ELF-1 (cell line): ENCODE measurements around the gene FHDC1.
"Not testable (repeated sequence)": the region's sequence is repeated elsewhere in the genome, so short reads cannot be mapped to it uniquely, and the experiment has no call there.

ENCODE experiments used
- DNase-seq: peaks from one replicate; pipeline ENCODE4 v3.0.0-alpha.2; 2016; ENCODE audit warnings: low read depth, low spot score

The FHDC1 gene, protein sequence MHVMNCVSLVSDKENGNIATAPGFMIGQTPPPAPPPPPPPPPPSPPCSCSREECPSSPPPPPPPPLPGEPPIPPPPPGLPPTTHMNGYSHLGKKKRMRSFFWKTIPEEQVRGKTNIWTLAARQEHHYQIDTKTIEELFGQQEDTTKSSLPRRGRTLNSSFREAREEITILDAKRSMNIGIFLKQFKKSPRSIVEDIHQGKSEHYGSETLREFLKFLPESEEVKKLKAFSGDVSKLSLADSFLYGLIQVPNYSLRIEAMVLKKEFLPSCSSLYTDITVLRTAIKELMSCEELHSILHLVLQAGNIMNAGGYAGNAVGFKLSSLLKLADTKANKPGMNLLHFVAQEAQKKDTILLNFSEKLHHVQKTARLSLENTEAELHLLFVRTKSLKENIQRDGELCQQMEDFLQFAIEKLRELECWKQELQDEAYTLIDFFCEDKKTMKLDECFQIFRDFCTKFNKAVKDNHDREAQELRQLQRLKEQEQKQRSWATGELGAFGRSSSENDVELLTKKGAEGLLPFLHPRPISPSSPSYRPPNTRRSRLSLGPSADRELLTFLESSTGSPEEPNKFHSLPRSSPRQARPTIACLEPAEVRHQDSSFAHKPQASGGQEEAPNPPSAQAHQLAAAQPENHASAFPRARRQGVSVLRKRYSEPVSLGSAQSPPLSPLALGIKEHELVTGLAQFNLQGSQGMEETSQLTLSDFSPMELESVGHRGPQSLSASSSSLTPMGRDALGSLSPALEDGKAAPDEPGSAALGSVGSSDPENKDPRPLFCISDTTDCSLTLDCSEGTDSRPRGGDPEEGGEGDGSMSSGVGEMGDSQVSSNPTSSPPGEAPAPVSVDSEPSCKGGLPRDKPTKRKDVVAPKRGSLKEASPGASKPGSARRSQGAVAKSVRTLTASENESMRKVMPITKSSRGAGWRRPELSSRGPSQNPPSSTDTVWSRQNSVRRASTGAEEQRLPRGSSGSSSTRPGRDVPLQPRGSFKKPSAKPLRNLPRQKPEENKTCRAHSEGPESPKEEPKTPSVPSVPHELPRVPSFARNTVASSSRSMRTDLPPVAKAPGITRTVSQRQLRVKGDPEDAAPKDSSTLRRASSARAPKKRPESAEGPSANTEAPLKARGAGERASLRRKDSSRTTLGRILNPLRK

DNA sequence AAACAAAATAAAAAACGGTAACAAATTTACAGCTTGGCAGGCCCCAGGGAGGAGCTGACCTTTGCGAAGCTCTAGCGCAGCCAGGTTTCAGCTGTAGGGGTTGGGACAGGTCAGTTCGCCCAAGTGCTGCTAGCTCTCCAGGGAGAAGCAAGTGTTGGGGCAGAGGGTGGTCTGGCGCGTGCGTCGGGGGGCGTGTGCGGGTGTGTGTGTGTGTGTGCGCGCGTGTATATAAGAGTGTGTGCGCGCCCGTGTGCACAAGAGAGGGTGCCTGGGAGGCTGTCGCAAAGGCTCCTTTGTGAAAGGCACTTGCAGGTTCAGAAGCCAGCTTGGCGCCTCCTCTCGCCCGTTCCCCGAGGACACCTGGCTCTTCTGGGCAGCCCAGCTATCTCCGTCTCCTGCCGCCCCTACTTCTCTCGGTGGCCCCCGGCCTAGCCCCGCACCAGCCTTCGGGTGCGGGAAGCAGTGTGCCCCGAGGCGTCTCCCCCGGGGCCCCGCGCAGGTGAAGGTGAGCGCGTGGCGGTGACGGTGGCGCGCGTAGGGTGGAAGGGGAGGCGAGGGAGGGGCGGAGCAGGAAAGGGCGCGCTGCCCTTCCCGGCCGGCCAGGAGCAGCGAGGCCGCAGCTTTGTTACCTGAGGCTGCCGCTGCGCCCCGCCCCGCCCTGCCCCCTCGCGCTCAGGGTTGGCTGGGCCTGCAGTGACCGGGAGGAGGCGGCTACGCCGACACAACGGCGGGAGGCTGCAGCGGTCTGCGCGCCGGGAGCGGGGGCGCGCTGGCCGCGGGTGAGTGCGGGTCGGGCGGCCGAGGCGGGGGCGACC, at the start of gene FHDC1:
Gene FHDC1, plus strand, starts transcription at position 693 of the 815 bp plus-strand sequence. CDS start 6,735 bp downstream, outside the sequence.
- peak; percentile 89 for DNase-seq

DNA sequence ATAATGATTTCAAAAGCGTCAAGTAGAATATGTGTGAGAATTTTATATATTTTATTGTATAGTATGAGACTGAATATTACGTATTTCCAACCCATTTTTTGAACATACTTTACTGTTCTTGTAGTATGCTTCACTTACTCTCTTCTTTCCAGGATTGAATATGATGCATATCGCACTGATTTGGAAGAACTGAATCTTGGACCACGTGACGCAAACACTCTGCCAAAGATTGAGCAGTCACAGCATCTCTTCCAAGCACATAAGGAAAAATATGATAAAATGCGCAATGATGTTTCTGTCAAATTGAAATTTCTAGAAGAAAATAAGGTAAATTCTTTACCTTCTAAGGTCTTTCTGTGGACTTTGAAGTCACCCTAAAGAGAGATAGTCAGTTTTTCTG, 48.1 kb upstream of the FHDC1 start:
- DNase-seq = no peak

DNA sequence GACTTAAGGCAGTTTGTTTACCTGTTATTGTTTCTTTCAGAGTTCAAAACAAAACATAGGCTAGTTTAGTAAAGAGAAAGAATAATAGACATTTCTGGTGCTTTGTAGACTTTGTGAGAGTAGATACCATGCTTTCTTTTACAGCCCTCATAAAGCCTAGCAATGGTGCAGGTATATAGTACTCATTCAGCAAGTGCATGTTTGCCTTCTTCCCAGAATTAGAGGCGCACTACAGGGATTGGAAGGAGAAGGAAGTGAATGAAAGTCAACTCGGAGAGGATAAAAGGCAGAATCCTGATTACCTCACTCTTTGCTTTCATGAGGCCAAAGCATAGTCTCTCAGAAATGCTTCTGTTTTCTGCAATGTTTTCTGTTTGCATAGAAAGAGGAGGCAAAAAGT, 43.1 kb upstream of the FHDC1 start:
- no peak for DNase-seq

DNA sequence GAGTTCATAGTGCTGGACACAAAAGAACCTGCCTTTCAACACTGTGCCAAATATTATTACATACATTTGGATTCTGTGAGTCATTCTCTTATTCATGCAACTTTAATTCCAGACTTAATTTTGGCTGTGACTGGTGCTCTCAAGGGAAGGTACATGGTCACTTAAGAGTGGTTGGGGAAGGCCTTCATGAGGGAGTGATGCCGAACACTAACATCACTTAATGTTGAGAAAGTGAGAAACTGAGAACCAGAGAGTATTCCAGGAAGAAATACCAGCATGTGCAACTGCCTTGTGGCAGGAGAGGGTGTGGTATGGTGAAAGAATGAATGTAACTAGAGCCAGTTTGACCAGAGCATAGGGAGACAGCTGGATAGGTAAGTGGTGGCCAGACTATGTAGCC, 41.5 kb upstream of the FHDC1 start:
- DNase-seq = no peak

DNA sequence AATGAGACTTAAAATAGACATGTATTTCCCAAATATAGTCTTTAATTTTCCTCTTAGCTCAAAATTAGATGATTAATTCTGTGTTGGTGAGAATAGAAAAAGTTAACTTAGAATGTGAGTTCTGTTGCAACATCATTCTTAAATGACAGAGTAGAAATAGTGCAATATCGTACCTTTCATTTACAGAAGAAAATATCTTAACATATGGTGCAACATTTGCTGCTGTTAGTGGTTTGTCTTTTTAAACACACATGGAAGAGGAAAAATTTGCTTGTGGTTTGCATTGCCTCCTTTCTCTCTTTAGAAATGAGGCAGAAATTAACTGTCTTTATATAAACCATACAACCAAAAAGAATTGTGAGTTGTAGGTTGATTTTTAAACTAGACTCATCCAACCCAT, 39.3 kb upstream of the FHDC1 start:
- no peak for DNase-seq

DNA sequence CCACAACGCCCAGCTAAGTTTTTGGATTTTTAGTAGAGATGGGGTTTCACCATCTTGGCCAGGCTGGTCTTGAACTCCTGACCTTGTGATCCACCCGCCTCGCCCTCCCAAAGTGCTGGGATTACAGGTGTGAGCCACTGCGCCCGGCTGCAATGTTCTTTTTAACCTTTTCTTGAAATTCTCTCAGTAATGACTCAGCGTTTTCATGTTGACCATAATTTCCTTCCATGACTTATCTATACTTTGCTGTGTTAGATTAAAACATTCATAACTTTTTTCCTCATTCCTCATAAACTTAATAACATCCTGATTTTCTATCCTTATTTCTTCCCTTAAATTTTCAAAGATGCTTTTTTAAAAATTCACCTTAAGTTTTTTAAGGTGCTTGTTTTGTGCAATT, 38.0 kb upstream of the FHDC1 start:
- not testable (repeated sequence) for DNase-seq

DNA sequence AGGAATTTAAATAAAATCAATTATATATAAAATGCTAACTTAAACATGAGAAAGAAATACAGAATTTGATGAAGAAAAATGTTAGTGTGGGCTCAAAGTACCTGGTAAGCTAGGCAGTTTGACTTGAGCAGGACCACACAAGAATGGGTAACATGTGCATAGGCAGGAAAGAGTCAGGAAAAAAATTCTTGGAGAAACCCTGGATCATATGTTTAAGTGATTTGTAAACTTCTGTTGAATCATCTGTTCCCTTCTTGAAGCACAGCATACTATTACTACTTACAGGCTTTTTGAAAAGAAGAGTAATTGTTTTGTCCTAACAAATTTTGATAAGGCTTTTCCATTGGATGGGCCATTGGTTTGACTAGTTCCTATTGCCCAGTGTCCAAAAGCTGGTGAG, 37.5 kb upstream of the FHDC1 start:
- no peak for DNase-seq

DNA sequence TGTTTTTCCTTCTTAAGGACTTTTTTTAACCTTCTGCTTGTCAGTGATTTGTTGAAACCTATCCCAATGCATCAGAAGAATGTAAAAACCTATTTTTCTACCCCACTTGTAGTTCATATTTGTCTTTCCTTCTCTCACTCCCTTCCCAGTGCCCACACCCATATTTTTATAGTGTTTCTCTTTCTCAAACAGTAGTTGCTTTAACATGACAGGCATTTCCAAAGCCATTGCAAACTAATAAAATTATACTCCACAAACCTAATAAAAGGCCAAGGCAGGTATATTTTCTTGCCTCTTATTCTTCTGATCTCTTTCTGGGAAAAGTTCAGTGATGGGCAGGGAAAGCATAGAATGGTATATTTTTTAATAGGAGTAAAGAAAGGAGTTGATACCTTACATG, 35.7 kb upstream of the FHDC1 start:
- DNase-seq = no peak

DNA sequence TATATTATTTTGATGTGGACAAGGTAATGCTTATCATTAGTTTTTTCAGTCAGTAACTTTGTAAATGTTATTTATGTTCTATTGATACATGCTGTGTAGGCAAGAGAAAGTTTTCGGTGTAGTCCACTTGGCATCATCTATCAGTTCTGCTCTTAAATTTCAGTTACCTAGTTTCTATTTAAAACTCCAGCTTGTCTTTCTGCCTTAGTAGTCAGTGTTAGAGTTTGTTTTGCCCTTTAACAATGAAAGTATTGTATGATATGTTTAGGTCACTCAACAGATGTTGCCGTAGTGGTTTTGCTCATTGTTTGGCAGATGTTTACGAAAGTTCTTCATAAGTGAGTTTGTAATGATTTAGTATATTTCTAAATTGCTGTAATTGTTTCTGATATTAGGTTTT, 34.9 kb upstream of the FHDC1 start:
- DNase-seq = no peak

DNA sequence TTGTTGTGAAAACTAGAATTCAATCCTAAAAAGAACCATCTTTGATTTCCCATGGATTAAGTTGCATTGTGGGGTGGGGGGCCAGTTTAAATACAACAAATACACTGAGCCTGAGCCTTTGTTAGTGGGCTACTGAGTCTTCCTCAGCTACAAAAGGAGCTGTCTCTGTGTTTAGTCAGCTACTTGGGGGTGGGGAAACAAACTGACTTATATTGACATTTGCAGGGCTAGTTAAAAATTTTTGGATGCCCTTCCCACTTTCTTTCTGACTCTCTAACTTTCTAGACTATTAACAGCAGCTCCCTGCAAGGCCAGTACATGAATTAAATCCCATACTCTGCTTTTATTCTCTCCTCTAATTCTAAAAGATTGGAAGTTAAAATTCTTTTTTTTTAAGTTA, 32.5 kb upstream of the FHDC1 start:
- DNase-seq = no peak

DNA sequence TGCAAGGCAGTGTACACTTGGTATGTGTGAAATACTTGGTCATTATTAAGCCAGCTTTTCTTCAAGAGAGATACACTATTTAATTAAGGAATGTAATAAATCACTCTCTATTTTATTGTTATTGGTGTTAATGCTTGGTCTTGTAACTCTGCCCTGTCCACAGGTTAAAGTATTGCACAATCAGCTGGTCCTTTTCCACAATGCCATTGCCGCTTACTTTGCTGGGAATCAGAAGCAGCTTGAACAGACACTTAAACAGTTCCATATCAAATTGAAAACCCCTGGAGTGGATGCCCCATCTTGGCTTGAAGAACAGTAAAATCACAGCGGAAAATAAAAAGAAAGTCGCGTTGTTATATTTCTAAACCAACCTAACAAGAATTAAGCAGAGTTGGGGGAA, 26.2 kb upstream of the FHDC1 start:
- DNase-seq = no peak

DNA sequence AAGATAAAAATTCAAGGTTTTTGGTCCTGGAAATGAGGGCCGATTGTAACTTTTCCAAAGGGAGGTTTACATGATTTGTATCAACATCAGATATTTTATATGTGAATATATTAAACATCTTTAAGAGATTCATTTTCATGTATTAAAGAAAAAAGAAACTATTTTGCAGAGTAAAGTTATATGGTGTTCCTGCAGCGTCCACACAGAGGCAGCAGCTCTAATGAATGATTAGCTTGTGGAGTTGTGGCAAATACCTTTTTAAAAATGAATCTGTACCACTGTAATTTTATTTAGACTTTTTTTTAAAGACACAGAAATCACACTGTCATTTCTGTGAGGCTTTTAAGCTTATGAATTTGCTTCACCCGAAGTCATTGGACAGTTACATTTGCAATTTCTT, 25.6 kb upstream of the FHDC1 start:
- no peak for DNase-seq

DNA sequence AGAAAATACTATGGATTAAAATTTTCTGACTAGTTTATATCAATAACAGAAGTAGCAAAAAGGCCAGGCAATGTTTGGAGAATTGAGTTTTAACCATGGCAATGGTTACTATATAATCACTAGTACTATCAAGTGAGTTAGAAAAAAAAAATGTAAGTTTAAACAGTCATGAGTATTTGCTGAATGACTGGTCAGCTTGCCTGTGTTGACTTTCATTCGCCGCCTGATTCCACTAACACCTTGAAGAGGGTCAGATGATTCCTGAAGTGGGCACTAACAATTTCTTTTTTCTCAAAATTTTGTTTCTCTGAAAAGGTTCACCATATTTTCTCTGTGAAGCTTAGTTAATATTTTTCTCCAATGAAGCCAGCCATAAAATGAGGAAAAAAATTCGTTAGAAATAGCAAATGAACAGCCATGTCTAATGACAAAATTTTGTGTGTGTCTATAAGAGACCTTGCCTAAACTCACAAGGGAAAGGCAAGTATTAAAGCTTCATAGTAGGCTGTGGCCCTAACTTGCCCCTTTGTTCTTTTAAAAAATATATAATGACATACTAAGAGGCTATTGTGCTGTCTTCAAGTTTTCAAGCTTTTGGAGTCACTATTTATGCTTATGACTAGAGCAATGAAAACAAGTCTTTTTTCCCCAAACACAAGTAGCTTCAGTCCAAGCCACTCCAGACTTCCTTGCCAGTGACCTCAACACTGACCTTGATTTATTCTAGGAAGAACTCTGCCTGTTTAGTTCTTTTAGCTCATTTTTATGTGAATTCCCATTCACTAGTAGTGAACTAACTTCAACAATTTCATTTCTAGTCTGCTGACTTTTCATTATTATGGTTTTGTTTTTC, 18.4 kb upstream of the FHDC1 start:
- no peak for DNase-seq

DNA sequence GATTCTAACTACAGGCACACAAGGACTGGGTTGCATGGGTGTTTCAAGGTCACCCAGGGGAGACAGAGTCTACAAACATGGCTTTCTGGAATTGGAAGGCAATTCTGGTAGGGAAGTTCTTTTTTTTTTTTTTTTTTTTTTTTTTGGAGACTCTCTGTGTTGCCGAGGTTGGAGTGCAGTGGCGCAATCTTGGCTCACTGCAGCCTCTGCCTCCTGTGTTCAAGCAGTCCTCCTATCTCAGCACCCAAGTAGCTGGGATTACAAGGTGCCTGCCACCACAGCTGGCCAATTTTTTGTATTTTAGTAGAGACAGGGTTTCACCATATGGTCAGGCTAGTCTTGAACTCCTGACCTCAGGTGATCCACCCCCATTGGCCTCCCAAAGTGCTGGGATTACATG, 16.3 kb upstream of the FHDC1 start:
- no peak for DNase-seq

DNA sequence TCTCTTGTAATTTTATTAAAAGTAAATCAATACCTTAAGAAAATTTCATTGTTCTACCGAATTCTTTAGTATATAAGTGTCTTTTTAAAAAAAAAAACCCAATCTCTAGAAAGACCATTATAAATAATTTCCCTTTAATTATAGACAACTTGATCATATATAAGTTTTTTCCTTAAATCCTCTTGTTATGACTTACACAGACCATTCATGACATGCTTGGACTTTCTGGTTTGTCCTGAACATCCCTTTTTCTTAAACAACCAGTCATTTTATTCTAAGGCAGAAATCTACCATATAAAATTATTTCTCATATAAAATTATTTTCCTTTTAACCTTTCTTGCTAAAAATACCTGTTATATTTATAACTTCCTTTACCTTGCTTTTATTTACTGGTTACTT, 15.4 kb upstream of the FHDC1 start:
- no peak for DNase-seq

DNA sequence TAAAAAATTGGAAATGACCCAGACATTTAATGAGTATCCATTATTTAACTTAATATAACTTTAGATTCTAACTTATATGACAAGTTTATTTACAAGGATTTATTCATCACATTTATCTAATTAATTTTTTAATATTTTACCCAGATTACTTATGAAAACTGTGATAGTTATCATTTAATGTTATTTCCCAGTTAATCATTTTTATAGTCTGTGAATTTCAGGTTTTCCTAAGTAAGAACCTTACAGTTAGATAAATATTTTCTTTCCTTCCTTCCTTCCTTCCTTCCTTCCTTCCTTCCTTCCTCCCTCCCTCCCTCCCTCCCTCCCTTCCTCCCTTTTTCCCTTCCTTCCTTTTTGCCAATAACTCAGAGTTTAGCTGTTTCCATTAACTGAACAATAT, 14.8 kb upstream of the FHDC1 start:
- no peak for DNase-seq

DNA sequence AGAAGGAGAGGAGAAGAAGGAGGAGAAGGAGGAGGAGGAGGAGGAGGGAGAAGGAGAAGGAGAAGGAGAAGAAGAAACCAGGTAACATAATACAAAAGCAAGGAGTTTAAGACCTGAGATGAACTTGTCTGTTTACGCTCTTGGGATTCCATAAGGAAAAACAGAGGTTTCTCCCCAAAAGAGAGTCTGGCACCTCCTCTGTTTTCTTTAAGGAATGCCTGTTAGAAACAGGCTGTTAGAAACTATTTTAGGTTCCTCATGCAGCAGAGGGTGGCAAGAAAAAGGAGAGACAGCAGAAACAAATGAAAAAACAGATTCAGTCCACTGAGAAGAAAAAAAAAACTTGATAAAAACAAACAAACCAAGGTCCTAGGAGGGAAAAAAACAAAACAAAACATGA, 10.3 kb upstream of the FHDC1 start:
- DNase-seq = no peak

DNA sequence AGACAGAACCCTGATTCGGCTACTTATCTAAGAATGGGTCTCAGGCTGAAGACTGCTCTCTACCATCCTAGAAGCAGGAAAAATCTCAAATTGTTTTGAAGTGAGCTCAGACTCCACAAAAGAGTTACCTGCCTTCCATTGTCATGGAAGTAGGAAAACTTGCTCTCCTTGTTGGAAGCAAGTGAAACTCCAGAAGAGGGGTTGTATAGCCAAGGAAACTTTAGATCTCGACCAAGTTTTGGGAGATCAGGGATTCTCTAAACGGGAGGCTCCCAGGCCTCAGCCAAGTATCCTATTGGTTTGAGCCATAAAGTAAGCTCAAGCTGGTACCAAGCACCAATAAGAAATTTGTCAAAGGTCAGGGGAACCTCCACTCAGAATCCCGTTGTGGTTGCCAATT, 9.2 kb upstream of the FHDC1 start:
- DNase-seq = peak; percentile 43

DNA sequence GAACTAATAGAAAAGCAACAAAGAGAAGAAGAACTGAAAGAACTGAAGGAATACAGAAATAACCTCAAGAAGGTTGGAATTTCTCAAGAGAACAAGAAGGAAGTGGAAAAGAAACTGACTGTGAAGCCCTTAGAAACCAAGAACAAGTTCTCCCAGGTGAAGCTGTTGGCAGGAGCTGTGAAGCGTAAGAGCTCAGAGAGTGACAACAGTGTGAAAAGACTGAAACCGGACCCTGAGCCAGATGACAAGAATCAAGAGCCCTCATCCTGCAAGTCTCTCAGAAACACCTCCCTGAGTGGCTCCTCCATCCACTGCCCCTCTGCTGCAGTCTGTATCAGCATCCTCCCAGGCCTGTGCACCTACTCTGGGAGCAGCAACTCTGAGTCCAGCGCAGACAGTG, 8.4 kb upstream of the FHDC1 start:
- no peak for DNase-seq

DNA sequence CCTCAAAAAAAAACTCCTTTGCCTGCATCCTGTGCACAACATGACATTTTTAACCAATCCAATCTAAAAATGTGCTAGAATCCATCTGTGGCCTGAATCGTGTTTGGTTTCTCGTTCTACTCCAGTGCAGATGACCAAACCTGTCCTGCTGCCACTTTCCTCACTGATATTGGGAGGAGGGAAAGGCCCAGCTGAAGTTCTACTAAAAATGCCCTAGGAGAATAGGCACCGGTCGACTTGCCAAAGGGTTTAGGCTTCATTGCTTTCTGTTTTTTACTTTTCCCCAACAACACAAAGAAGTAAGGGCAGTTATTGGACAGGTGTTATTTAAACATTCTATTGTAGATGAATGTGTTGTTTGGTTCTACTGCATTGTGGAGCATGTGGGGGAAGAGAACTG, 7.8 kb upstream of the FHDC1 start:
- DNase-seq = no peak

DNA sequence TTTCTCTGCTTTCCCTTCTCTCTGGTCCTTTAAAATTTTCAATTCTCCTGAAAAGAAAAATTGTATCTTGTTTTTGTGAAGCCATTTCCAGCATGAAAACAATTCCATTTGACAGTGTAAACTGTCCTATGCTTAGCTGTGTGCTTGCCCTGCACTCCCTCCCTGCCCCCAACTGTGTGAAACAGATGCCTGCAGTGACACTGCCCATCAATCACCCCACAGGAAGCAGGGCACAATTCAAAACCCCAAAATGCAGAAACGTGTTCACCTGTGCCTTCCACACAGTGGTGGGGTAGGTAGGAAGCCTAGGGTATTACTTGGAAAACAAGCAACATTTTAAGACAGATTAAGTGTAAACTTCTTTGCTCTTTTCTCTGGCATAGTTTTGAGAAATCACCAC, 6.2 kb upstream of the FHDC1 start:
- DNase-seq = no peak
